GM03348 (cell line): ENCODE data around the gene GGA1.
"Not testable (repeated sequence)": the region's sequence is repeated elsewhere in the genome, so short reads cannot be mapped to it uniquely, and the experiment has no call there.

Experiments
- DNase-seq: peaks from one replicate; pipeline ENCODE4 v3.0.0; 2012; ENCODE audit warnings: low spot score

GGA1 gene

GRCh38 chr22:37650463-37651136, 42.0 kb downstream of the GGA1 start:
- DNase-seq: no peak

GRCh38 chr22:37654563-37655251, 46.1 kb downstream of the GGA1 start:
- no peak for DNase-seq

DNA sequence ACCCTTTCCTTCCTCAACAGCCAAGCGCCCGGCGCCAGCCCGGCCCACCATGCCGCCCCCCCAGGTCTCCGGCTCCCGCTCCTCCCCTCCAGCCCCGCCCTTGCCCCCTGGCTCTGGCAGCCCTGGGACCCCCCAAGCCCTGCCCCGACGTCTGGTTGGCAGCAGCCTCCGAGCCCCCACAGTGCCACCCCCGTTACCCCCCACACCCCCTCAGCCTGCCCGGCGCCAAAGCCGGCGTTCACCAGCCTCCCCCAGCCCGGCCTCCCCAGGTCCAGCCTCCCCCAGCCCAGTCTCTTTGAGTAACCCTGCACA, 46.6 kb downstream of the GGA1 start:
- no peak for DNase-seq

DNA sequence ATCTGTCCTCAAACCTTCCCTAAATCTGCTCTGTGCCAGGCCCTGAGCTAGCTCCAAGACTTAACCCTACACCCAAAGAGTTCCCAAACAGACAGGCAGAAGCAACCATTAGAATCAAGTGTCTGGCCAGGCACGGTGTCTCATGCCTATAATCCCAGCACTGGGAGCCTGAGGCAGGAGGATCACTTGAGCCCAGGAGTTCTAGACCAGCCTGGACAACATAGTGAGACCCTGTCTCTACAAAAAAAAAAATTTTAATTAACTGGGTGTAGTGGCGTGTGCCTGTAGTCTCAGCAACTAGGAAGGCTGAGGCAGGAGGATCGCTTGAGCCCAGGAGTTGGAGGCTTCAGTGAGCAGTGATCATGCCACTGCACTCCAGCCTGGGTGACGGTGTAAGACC, 47.9 kb downstream of the GGA1 start:
- DNase-seq: not testable (repeated sequence)

GRCh38 chr22:37657590-37658132, 49.0 kb downstream of the GGA1 start:
- no peak for DNase-seq

GRCh38 chr22:37658133-37659065, 49.8 kb downstream of the GGA1 start, which contains the start of gene PDXP:
PDXP (plus strand) TSS chr22:37658723; CDS start chr22:37658783, 60 bp downstream.
- peak; percentile 99 for DNase-seq

DNA sequence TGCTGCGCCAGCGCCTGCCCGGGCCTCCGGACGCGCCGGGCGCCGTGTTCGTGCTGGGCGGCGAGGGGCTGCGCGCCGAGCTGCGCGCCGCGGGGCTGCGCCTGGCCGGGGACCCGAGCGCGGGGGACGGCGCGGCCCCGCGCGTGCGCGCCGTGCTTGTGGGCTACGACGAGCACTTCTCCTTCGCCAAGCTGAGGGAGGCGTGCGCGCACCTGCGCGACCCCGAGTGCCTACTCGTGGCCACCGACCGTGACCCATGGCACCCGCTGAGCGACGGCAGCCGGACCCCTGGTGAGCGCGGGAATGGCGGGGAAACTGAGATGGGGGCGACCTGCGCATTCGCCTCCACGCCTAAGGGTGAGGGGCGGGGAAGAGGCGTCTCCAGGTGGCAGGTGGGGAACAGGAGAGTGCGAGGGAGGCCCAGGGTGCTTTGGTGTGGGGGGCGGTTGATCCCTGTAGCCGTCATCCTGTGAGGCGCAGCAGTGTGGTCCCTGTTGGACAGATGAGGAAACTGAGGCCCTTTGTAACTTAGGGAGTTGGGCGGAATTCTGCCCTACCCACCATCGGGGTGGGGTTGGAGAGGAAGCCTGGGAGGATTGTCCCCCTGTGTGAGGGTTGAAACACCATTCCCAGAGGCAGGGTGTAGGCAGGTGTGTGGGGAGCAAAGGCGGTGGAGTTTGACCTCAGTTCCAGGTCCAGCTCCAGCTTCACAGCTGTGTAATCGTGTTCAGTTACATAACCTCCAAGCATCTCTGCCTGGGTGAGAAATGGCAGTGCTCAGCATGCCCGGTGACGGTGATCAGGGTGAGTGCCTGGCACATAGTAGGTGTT, 50.6 kb downstream of the GGA1 start:
- peak; percentile 31 for DNase-seq

DNA sequence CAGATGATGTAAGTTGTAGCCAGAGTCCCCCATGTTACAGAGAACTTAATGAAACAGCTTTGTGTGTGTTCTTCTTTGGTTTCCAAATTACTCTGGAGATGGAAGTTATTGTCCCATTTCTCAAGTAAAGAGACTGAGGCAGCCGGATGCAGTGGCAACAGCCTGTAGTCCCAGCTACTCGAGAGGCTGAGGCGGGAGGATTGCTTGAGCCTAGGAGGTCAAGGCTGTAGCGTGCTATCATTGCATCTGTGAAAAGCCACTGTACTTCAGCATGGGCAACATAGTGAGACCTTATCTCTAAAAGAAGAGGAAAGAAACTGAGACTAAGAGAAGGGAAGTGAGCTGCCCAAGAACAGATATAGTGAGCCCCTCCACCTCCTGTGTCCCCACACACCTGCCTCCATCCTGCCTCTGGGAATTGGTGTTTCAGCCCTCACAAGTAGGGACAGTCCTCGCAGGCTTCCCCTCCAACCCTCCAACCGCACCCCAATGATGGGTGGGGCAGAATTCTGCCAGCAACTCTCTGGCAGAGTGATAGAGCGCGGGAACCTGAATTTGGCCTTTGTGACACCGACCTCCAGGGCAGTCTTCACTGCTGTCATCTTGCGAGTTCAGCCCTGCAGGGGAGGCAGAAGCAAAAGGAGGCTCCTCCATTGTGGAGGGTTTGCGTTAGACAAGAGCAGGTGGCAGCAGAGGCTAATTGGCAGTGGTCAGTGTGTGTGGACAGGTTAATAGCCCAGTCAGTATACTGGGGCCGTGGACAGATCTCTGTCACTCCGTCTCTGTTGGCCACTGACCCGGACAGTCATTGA, 51.5 kb downstream of the GGA1 start:
- DNase-seq: no peak

GRCh38 chr22:37660709-37661045, 52.0 kb downstream of the GGA1 start:
- DNase-seq: no peak

DNA sequence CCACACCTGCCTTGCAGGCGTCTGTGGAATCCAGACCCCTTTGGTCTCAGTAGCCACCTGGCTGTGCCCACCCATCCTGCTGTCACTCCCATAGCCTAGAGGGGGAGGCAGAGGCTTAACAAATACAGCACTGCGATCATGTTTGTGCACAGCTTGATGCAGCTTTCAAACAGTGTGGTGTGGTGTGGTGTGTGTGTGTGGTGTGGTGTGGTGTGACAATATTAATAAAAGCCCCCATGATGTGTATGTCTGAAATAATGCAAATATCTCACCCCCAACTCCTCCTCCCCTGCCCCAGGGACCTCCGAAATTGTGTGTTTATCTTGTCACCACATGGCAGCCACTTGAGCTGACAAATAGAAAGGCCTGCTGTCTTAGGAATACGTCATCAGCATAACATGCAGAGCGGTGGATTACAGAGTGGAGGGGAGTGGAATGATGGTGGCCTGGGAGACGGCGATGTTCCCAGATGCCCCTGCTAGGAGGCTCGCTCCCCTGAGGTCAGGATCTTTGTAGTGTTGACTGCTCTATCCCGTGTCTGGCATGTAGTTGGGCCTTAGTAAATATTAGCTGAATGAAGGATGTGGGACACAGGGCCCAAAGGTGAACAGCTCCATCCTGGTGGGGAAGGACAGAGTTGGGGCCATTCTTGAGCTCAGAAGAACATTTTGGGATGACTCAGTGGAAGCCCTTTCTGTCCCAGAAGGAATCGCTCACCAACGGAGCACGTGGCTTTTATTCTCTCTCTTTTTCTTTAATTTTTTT, 52.7 kb downstream of the GGA1 start:
- DNase-seq: peak; percentile 60

GRCh38 chr22:37662039-37662438, 53.4 kb downstream of the GGA1 start:
- no peak for DNase-seq

DNA sequence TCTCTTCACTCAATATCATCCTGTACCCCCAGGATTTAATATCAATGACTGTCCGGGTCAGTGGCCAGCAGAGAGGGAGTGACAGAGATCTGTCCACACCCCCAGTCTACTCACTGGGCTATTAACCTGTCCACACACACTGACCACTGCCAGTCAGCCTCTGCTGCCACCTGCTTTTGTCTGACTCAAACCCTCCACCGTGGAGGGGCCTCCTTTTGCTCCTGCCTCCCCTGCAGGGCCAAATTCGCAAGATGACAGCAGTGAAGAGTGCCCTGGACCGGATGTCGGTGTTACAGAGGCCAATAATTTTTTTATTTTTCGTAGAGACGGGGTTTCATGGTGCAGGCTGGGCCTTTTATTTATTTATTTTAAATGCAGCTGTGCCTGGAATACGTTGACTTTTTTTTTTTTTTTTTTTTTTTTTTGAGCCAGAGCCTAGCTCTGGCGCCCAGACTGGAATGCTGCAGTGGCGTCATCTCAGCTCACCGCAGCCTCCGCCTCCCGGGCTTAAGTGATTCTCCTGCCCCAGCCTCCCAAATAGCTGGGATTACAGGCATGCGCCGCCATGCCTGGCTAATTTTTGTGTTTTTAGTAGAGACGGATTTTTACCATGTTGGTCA, 55.0 kb downstream of the GGA1 start:
- no peak for DNase-seq

- DNase-seq: no peak
Measured at GRCh38 chr22:37664249-37665101, 55.8 kb downstream of the GGA1 start.

DNA sequence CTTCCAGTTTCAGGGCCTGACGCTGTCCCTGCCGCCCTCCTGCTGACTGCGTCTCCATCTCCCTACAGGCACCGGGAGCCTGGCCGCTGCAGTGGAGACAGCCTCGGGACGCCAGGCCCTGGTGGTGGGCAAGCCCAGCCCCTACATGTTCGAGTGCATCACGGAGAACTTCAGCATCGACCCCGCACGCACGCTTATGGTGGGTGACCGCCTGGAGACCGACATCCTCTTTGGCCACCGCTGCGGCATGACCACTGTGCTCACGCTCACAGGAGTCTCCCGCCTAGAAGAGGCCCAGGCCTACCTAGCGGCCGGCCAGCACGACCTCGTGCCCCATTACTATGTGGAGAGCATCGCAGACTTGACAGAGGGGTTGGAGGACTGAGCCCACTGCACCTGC, 56.9 kb downstream of the GGA1 start:
- no peak for DNase-seq

DNA sequence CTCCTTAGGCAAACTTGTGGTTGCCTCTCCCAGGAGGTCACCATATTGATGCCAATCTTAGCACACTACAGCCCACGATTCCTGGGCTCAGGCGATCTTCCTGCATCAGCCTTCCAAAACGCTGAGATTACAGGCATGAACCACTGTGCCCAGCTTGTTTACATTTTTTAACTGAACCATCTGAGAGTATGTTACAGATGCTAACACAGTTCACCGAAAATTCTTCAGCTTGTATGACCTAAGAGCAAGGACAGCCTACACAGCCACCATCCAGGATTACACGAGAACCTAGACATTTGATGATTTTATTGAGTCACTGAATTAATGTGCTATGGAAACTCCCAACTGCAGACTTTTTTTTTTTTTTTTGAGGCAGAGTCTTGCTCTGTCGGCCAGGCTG, 61.0 kb downstream of the GGA1 start:
- no peak for DNase-seq

DNA sequence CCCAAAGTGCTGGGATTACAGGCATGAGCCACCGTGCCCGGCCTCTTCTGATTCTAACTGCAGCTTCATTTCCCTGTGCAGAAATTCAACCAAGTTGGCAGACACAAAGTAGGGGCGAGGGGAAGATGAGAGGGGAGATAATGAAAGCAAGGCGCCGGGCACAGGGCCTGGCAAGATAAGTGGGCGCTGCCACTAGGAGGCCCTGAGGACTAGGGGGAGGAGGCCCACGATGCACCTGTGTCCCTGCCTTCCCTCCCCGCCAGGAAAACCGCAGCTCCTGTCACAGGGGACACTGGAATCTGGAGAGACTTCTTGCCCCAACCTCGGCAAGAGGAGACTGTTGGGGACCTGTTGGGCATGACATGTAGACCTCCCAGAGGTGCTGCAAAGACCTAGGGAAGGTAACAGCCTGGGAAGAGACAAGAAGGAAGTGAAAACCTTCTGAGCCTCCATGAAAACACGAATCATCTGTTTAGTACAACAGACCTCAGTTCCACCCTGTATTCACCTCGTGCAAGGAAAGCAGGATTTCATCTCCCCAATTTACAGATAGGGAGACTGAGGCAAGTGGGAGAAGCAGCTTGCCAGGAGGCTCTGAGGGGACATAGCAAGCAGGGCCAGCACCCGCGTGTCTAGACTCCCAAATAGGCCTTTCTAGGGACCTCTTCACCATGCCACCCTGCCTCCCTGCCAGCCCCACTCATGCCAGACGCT, 63.7 kb downstream of the GGA1 start:
- no peak for DNase-seq

DNA sequence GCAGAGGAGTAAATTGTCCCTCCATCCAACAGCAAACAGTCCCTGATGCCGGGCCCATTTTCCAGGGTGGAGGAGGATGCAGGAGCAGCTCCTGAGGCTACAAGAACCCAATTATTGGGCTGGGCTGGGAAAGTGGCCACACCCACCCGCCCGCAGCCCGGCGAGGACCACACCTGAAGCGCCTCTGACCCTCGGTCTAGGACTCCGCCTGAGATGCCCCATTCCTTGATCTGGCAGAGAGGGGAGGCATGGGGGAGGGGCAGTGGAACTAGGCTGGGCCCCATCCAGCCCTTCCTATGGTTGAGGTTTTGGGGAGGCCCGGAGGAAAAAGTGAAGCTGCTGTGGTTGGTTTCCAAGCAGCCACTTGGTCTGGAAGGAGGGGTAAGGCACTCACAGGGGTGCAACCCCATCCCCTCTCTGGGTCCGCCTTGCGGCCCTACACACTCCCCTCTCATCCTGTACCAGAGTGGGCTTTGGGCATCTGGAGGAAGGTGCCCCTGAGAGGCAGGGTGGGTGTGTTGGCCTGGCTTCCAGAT, 64.4 kb downstream of the GGA1 start:
- no peak for DNase-seq

GRCh38 chr22:37674248-37674647, 65.6 kb downstream of the GGA1 start:
- DNase-seq: no peak
